ENCODE measurements around the gene TMEM86B.

The TMEM86B gene

DNA sequence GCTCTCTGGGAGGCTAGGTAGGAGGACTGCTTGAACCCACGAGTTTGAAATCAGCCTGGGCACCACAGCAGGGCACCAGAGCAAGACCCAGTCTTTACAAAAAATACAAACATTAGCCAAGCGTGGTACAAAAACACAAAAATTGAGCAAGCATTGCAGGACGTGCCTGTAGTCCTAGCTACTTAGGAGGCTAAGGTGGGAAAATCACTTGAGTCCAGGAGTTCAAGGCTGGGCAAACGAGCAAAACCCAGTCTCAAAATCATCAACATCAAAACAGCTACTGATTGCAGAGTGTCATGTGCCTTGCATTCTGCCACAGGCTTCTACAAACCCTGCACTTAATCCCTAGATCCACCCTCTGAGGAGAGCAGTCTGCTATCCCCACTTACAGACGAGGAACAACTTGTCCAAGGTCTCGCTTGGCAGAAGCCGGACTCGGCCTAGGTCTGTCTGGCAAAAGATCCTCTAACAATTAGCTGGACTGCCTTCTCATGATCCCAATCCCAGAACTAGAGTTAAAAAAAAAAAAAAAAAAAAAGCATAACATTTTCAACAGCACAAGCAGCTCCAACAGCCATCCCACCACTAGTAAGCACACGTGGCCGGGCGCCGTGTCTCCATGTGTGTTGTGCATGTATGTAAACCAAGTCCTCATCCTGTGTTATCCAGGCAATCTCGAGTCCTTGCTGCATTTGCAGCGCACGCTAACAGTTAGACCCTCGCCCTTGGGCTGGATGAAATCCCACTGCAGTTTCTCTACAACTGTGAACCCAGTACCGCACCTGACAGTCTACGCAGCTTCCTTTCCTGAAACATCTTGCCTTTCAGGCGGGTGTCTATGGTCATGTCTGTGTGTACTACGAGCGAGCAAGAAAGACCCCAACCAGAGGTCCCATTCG, 28.2 kb upstream of the TMEM86B start:
- DNase-seq: peak; percentile 52

DNA sequence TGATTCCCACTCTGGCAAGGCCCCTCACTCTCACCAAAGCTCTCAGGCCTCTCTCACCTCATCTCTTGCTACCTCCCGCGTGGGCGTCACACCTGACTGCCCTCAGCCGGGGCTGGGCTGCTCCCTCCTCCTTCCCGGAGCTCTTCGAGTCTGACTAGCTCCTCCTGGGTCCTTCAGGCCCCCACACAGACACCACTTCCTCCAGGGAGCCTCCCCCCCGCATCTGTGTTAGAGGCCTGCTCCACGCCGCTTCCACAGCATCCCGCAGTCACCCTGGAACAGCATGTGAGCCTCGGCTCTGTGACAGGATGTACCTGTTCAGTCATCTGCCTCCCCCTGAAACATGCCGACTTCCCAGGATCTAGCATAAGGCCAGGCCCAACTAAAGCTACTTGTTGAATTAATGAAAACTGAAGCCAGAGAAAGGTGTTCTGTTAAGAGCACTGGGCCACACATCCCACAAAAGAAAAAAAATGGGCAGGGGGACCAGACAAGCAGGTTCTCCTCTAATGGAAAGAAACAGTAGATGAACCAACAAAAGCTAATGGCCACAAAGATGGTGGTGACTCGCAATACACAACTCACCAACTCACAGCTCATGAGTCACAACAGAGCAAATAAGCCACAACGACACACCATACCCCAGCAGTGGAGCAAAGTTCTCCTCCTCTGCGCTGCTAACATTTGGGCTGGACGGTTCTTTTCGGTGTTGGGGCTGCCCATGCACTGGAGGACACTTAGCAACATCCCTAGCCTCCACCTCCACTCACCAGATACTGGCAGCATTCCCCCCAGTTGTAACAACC, 27.3 kb upstream of the TMEM86B start:
- no peak for DNase-seq

DNA sequence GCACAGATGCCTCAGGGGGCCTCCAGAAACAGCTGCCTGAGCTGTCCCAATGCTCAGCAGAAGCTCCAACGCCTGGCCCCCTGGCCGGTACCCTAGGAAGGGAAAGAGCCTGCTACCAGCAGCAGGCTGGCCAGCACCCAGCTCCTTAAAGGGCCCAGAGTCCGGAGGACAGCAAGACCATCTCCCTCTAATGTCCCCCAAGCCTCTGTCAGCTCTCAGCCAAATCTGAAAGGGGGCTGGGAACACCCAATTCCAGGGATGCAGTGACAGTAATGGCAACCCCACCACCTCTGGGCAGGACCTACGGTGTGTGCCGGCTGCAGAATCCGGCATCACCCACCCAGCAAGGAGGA, 26.0 kb upstream of the TMEM86B start:
- DNase-seq: no peak

DNA sequence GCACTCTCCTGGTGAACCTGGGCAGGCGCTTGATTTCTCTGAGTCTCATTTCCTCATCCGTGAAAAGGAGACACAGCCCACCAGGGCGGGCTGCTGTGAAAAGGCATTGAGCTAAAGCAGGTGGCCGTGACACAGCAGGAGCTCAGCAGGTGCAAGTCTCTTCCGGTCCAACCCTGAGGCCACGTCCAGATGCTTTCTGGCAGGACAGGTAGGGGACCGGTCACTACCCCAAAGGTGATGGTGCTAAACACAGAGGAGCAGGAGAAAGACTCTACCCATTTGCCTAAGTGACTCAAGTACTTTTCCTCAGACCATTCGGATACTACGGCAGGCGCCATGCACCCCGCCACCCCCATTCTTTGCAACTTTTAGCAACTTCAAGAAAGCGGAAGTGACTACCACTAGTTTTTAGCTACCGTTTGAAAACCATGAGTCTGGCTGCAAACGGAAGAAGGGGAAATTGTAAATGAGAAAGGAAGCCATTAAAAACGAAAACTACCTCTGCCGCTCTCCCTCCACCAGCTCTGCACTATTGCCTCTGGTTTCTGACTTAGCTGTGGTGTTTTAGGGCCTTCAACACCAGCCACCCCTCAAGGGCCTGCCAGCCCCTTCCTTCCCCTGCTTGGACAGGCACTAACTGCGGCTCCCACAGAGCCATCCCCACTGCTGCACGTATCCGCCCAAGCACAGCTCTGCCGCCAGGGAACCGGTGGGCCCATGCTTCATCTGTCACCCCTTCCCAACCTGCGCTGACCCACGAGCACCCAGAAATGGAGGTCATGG, 25.5 kb upstream of the TMEM86B start:
- DNase-seq: no peak

DNA sequence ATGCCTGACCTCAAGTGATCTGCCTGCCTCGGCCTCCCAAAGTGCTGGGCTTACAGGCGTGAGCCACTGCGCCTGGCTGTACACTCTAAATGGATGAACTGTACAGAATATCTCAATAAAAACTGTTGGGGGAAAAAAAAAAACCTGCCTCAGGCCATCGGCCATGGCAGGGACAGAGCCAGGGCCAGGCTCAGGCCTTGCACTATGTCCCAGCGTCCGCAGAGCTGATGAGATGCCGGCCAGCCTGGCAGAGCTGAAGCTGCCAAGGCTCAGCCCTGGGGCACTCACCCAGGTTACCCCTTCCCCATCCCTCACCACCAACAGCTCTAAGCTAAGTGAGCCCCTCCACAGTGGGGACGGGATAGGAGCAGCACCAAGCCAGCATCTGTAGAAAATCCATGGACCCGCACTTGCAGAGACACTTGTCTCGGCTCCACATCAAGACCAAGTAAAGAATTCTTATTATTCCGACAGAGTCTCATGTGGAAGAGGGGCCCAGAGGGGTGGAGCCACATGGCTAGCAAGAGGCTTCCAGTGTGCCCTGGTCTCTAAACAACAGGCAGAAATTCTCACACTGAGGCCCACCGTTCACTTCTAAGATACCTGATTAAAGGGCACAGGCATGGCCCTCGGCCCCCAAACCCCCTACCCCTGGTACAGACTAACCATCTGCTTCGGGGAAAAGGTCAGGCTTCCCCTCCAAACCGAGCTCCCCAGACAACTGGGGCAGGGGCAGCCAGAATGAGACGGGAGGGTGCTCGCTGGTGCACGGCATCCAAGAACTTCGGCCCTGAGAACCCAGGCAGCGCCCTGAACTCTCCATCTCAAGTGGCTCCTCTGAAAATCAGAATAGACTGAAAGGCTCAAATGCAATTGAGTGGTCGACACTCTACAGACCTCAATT, 24.4 kb upstream of the TMEM86B start:
- no peak for DNase-seq

DNA sequence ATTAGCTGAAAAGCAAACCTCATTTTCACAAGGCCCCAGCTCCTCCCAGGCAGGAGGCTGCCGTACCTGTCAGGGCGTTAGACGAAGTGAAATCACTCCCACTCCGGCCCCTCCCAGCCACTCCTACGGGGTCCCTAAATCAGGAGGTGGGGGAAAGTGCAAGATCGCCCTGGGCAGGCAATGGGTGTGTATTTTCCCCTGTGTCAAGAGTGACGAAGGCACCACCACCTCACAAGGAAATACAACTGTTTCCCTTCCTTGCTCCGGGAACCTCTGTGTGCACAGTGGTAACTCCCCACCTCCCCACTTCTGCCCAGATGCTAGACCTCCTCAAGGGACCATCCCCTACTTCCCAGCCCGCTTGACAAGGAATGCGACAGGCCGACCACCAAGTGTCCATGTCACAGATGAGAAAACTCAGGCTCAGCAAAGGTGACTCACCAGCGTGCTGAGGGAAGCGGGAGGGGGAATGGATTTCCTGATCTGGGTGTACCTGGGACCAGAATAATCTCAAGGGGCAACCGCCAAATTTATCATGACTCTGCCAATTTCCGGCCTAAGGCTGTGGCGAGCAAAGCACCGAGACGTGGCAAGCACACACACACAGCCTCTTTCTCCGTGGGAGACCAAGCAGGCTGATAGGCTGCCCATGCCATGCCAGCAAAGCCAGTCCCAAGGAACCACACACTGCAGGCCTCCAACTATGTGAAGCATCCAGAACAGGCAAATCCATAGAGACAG, 22.9 kb upstream of the TMEM86B start:
- no peak for DNase-seq

DNA sequence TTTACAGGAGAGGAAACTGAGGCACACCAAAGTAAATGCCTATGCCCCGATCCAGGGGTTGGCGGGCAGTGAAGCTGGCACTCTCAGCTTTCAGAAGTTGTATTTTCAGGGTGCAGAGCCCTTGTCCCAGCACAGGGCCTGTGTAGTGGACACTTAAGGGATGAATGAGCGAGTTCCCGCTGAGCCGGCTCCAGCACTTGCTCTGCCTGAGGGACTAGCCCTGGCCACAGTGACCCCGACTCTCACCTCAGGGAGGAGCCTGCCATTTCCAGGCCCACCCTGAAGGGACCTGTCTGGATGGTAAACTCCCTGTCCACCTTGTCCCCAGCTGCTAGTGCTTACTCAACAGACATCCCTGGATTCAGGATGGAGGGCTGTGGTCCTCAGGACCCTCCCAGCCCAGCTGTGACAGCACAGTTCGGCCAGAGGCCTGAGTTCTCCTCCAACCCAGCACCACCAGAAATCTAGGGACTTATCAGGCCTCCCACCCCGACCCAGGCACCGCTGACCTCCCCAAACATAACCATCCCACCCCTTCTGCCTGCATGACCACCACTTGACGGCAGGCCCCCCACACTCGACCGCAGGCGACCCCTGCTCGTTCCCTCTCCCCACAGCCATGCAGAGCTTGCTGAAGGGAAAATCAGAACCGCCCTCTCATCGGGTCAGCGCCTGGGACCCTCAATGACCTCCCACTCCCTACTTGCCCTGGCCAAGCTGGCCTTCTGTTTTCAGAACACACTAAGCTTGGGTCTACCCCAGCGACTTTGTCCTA, 21.9 kb upstream of the TMEM86B start:
- DNase-seq: no peak

DNA sequence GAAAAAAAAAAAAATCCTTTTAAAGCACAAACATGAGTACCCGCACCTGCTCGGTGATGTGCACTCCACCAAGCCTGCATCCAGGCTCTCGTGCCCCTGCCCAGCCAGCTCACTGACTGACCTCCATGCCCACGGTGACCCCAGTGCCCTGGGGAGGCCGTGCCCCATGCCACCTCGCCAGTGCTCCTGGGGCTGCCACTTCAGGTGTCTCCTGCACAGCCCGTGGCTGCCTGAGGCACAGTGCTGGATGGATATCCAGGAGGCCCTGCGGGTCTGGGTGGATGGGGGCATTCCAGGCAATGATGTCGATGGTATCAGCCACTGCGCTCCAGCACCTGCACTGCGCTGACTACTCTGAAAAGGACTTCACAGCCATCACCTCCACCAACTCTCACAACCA, 21.3 kb upstream of the TMEM86B start:
- no peak for DNase-seq

DNA sequence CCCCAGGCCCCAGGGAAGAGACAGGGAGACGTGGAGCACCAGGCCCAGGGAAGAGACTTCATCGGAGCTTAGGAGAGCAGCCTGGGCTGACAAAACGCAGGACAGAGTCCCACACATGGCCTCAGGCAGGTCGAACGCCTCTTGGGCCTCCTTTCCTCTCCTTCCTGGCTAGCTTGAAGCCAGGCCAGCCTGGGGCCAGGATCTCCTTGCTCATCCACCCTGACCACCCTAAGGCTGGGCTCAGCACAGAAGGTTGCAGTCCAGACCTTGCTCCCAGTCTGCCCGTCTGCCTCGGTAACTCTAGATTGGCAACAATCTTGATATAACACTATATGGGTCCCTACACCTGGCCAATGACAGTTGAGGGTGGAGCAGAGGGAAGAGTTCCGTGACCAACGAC, 20.1 kb upstream of the TMEM86B start:
- no peak for DNase-seq

DNA sequence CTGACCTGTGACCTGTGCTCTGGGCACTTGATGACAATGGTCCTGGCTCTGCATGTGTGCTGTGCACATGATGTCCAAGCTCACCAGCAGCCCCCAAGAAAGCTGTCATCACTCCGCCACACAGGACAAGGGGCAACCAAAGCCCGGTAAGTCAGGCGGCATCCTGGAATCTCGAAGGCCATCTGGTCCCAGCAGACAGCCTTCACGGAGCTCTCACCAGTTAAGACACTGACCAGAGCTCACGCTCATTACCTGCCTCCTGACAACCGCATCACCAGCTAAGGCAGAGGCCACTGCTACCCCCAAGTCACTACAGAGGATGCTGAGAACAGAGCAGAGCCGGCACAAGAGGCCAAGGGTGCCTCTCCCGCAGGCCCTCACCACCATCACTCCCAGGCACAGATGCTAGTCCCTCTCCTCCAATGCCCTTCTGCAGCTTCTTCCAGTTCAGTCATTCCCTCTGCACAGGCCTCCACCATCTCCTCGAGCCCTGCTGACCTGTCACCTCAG, 19.7 kb upstream of the TMEM86B start:
- DNase-seq: no peak

DNA sequence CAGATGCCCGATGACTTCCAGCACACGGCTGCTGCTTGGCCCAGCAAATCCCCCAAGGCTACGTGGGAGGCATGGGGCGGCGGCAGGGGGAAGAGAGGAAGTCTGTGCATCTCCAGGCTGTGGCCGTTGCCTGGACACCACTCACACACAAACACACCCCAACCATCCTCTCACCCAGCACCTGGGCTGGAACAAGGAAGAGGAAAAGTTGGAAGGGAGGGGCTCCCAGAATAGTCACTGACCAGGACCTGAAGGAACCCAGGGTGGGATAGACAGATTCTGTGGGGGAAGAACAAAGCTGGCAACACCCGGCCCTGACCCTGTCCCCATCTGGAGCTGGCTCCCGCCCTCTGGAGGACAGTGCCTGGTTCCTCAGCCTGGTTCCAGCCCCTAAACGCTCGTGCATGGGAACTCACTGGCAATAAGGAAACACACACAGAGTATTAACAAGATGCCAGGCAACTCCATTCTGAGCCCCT, 19.1 kb upstream of the TMEM86B start:
- no peak for DNase-seq

DNA sequence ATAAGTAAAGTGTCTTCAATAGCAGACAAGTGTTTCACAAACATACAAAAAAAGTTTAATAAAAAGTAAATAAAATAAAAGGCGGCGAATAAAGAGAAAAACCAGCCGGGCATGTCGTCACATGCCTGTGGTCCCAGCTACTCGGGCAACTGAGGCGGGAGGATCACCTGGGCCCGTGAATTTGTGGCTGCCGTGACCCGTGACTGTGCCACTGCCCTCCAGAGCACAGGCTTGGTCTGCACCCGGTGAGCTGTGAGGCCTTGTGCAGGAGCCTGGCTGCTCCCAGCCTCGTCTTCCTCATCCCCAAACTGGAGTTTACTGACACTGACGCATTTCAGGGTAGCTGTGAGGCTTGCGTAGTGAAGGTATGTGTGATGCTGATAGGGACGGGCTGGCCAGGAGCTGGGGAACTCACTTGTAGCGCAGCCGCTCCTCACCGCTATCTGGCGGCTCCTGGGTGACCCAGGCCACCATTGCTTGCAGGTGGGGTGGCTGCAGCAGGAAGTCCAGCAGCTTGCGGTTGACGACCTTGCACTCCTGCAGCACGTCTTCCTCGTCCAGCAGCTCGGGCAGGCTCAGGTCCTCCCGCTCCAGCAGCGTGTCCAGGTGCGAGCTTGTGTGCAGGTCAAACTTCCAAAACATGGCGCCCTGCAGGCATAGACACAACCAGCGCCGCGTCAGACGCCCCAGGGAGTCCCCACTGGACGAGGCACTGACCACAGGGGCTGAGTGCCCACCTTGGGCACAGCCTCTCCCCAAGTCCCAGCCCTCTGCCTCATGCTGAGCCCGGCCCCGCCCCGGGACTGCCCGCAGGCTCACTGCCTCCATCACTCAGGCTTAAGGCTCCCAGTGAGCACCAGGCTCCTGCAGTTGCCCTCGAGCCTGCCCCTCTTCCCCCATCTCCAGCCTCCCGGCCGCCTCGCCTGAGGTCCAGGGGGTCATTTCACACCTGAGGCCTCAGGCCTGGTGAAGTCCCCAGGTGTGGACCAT, 18.2 kb upstream of the TMEM86B start:
- DNase-seq: no peak

DNA sequence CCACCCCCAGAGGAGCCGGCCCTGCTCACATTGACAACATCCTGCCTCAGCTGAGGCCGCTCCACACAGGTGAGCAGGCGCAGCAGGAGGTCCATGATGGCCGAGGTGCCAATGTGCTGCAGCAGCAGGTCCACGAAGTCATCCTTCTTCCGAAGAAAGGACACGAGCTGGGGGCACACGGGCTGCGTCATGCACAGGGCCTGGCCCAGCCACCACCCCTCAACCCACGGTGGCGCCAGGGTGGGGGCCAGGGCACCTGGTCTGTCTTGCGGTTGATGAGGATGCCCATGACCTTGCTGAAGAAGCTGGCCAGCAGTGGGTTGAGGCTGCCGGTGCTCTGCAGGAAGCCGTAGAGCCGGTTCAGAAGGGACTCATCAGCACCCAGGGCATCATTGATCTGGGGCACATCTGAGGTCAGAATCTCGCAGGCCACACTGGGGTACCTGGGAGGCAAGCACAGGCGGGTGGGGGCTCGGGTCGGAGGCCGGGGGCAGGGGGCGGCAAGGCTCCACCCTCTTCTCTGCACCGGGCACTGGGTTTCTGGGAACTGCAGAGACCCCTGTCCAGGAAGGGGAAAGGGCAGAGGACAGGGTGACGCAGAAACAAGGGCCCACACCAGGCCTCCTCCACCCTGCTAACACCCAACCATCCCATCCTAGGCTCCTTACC, 16.8 kb upstream of the TMEM86B start:
- DNase-seq: no peak

DNA sequence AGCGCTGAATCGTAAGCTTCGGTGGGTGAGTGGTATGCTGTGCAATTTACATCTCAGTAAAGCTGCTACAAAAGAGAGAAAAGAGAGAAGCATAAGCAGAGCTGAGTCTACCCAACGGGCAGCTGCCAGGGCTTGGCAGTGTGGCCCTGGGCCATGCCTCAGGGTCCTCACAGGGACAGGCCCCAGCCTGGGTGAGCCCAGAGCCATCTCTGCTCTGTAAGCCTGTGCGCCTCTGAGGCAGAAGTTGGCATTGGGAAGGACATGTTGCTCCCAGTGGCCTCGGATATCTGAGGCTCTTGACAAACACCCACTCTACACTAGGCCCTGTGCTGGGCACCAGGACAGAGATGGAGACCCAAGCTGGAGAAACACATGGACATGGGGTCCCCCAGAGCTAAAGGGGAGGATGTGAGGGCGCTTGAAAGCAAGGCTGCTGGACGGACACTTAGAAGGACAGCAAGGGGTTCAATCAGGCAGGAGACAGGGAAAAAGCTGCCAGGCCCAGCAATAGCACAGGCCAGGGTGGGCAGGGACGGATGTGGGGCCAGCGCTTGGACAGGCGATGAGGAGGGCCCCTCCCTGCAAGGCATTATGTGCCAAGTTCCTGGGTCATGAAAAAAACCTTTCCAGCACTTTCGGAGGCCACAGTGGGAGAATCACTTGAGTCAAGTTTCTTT, 15.6 kb upstream of the TMEM86B start:
- no peak for DNase-seq

DNA sequence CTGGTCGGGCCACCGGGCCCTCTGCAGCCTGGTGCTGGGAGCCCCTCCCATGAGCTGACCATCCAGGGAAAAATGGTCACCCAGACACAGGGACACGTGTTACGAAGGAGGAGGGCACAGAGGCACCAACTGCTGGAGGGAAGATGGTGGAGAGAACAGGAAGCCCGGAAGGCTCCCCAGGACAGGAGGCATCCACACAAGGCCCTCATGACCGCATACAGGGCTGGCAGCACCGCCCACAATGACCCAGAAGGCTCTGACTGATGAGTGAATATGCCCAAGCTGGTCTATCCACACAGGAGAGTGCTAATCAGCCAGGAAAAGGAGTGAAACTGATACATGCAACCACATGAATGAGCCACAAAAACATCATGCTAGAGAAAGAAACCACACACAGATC, 14.0 kb upstream of the TMEM86B start:
- no peak for DNase-seq

DNA sequence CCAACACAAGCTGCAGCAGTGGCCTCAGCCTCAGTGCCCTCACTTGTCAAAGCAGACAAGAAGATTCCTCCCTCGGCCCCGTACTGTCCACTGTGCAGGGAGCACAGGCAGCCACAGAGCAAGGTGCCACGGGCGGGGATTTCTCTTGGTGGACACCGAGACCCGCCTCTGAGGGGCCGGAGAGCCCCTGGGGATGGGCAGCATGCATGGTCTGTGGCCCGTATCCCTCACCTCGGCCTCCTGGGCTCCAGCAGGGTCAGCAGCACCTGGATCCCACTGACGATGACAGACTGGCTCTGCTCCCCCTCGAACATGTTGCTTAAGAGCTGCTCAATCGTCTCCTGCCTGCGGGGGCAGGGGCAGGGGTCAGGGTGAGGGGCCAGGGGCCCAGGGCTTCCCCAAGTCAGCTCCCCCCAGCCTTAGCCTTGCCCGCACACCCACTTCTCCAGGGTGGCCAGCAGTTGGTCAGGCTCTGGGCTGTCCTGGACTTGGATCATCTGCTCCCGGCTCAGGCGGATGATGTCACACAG, 13.4 kb upstream of the TMEM86B start:
- DNase-seq: no peak

DNA sequence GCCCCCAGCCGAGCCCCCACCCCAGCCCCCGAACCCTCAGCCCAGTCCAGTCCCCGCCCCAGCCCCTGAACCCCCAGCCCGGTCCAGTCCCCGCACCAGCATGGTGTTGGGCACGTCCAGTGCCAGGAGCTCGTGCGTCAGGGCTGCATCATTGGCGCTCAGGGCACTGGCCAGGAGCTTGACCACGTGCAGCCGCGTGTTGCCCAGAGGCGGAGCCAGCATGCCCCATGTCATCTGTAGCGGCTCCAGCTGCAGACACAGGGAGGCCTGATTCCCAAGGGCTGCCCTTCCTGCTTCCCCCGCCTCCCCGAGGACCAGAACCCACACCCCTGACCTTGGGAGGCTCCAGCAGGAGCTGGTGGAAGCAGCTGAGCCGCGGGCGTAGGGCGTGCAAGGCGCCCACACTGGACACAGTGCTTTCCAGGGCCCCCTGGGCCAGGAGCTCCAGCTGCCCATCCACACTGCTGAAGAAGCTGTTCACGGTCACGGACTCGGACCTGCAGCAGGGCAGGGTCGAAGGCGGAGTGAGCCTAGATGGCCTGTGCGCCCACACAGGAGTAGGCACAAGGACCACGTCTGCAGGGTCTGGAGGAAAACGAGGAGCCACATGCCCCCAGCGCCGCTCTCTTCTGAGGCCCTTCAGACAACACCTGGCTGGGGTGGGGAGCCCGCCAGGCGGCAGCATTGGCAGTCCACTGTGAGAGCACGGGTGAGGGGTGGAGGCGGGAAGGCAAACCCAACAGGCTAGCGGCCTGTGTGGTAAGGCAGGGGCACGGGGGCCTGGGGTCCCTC, 12.8 kb upstream of the TMEM86B start:
- DNase-seq: no peak
